C4-2B (cell line): ENCODE measurements around the gene RFX2.

ENCODE experiments used
- CTCF ChIP-seq: fragments of 450-650 bp; conservative IDR thresholded peaks from 2 replicates; pipeline ENCODE4 v1.5.1; 2017; ENCODE audit warnings: mild to moderate bottlenecking
- ZFX ChIP-seq: fragments of 450-650 bp; IDR thresholded peaks from 2 replicates; pipeline ENCODE4 v1.6.1; 2017

GRCh38 chr19:5947435-5947834 lies 162.9 kb downstream of the RFX2 start:
- TF ChIP-seq CTCF (no peak), ZFX (no peak)
